ENCODE measurements around the gene DCBLD1.
"Not testable (repeated sequence)": the region's sequence is repeated elsewhere in the genome, so short reads cannot be mapped to it uniquely, and the experiment has no call there.

The DCBLD1 gene

GRCh38 chr6:117482240-117483003, at the start of gene DCBLD1:
Gene DCBLD1 (plus strand): TSS chr6:117482674. CDS start chr6:117482782, 108 bp downstream.
- no peaks in the 10 kb centered on the region for H3K36me3 ChIP-seq (ENCODE audit: low read length)
- H3K9me2 ChIP-seq (replicated peaks; ENCODE audit: insufficient read depth, low read length), result no peaks in the 10 kb centered on the region
- no peaks in the 10 kb centered on the region for H3K79me2 ChIP-seq (ENCODE audit: insufficient read depth, low read length)
- H3K4me2 ChIP-seq (ENCODE audit: low read depth, low read length, poor library complexity, severe bottlenecking), result peak within 1 kb of the TSS; percentile 72
- H3K4me3 ChIP-seq (ENCODE audit: insufficient read depth, low read length, poor library complexity, severe bottlenecking), result peak within 1 kb of the TSS; percentile 68
- peak within 1 kb of the TSS; percentile 85 for H2AFZ ChIP-seq (ENCODE audit: low read depth, low read length, severe bottlenecking)
- H3K9me3 ChIP-seq (ENCODE audit: insufficient read depth, low read length), result no peaks in the 10 kb centered on the region
- H3F3A ChIP-seq (ENCODE audit: insufficient read depth), result no peaks in the 10 kb centered on the region; the same call in 1 of the 2 replicates
- TF ChIP-seq EZH2phosphoT487 (conservative IDR thresholded peaks at IDR 0.05; ENCODE audit: low read length) (no peak), CTCF (IDR thresholded peaks at IDR 0.05; ENCODE audit: insufficient read depth, low read length, poor library complexity, severe bottlenecking) (no peak)
- H3K27ac ChIP-seq (ENCODE audit: low read depth, low read length), result no peak within 1 kb of the TSS
- H3K27me3 ChIP-seq (ENCODE audit: low read length), result no peaks in the 10 kb centered on the region
- no peaks in the 10 kb centered on the region for H4K20me1 ChIP-seq (ENCODE audit: low read depth, low read length)
- peak within 1 kb of the TSS; percentile 59 for H3K9ac ChIP-seq (ENCODE audit: low read length)

GRCh38 chr6:117440706-117441525, 41.6 kb upstream of the DCBLD1 start:
- no peak overlapping the region for H3K4me3 ChIP-seq (ENCODE audit: insufficient read depth, low read length, poor library complexity, severe bottlenecking)
- no peak for TF ChIP-seq CTCF (IDR thresholded peaks at IDR 0.05; ENCODE audit: insufficient read depth, low read length, poor library complexity, severe bottlenecking)
- no peak for TF ChIP-seq EZH2phosphoT487 (conservative IDR thresholded peaks at IDR 0.05; ENCODE audit: low read length)
- H3K36me3 ChIP-seq (ENCODE audit: low read length), result no peaks in the 10 kb centered on the region
- H4K20me1 ChIP-seq (ENCODE audit: low read depth, low read length), result no peaks in the 10 kb centered on the region
- no peak overlapping the region for H3K9ac ChIP-seq (ENCODE audit: low read length)
- no peaks in the 10 kb centered on the region for H3K27me3 ChIP-seq (ENCODE audit: low read length)
- no peak overlapping the region for H3K27ac ChIP-seq (ENCODE audit: low read depth, low read length)
- no peaks in the 10 kb centered on the region for H3K9me2 ChIP-seq (replicated peaks; ENCODE audit: insufficient read depth, low read length)
- H3F3A ChIP-seq (ENCODE audit: insufficient read depth), result no peaks in the 10 kb centered on the region
- no peak overlapping the region for H2AFZ ChIP-seq (ENCODE audit: low read depth, low read length, severe bottlenecking)
- H3K79me2 ChIP-seq (ENCODE audit: insufficient read depth, low read length), result no peaks in the 10 kb centered on the region
- no peak overlapping the region for H3K4me2 ChIP-seq (ENCODE audit: low read depth, low read length, poor library complexity, severe bottlenecking)
- H3K9me3 ChIP-seq (ENCODE audit: insufficient read depth, low read length), result no peaks in the 10 kb centered on the region

- no peak overlapping the region for H3K4me2 ChIP-seq (ENCODE audit: low read depth, low read length, poor library complexity, severe bottlenecking)
- no peaks in the 10 kb centered on the region for H4K20me1 ChIP-seq (ENCODE audit: low read depth, low read length)
- H3K36me3 ChIP-seq (ENCODE audit: low read length), result no peaks in the 10 kb centered on the region
- H3K9me3 ChIP-seq (ENCODE audit: insufficient read depth, low read length), result no peaks in the 10 kb centered on the region
- no peak overlapping the region for H3K4me3 ChIP-seq (ENCODE audit: insufficient read depth, low read length, poor library complexity, severe bottlenecking)
- no peaks in the 10 kb centered on the region for H3K79me2 ChIP-seq (ENCODE audit: insufficient read depth, low read length)
- no peak for TF ChIP-seq EZH2phosphoT487 (conservative IDR thresholded peaks at IDR 0.05; ENCODE audit: low read length)
- TF ChIP-seq CTCF (IDR thresholded peaks at IDR 0.05; ENCODE audit: insufficient read depth, low read length, poor library complexity, severe bottlenecking), result no peak
- no peak overlapping the region for H3K9ac ChIP-seq (ENCODE audit: low read length)
- H3K27ac ChIP-seq (ENCODE audit: low read depth, low read length), result no peak overlapping the region
- H3F3A ChIP-seq (ENCODE audit: insufficient read depth), result no peaks in the 10 kb centered on the region
- H2AFZ ChIP-seq (ENCODE audit: low read depth, low read length, severe bottlenecking), result no peak overlapping the region
- no peaks in the 10 kb centered on the region for H3K9me2 ChIP-seq (replicated peaks; ENCODE audit: insufficient read depth, low read length)
- H3K27me3 ChIP-seq (ENCODE audit: low read length), result no peaks in the 10 kb centered on the region
These were observed 40.6 kb upstream of the DCBLD1 start for GRCh38 chr6:117441824-117442264.

- not testable (repeated sequence) for H3K9me3 ChIP-seq (ENCODE audit: insufficient read depth, low read length); H3K36me3 ChIP-seq (ENCODE audit: low read length); H3K27ac ChIP-seq (ENCODE audit: low read depth, low read length); H3K4me2 ChIP-seq (ENCODE audit: low read depth, low read length, poor library complexity, severe bottlenecking); H3K9me2 ChIP-seq (replicated peaks; ENCODE audit: insufficient read depth, low read length); H2AFZ ChIP-seq (ENCODE audit: low read depth, low read length, severe bottlenecking); H3K79me2 ChIP-seq (ENCODE audit: insufficient read depth, low read length); H4K20me1 ChIP-seq (ENCODE audit: low read depth, low read length); H3F3A ChIP-seq (ENCODE audit: insufficient read depth); H3K9ac ChIP-seq (ENCODE audit: low read length); H3K27me3 ChIP-seq (ENCODE audit: low read length); H3K4me3 ChIP-seq (ENCODE audit: insufficient read depth, low read length, poor library complexity, severe bottlenecking)
These were observed 40.2 kb upstream of the DCBLD1 start for GRCh38 chr6:117442313-117442712.
